GM12892 (cell line): ENCODE results near the gene ACADS.

Experiments used
- DNase-seq: peaks from one replicate; pipeline ENCODE4 v3.0.0; 2011; ENCODE audit not compliant: insufficient read length
- FAIRE-seq: peaks from 2 replicates; lab custom pipeline; 2011; peaks lifted over from hg19 to GRCh38; lab: Jason Lieb, UNC
- POLR2A ChIP-seq: IDR thresholded peaks from 2 replicates; pipeline ENCODE4 v1.6.1; 2011; ENCODE audit warnings: low read depth, low read length, control low read depth
- POLR2AphosphoS5 ChIP-seq: IDR thresholded peaks from 2 replicates; pipeline ENCODE4 v1.6.1; 2011; ENCODE audit warnings: low read depth, low read length, control low read depth
- TAF1 ChIP-seq: IDR thresholded peaks from 2 replicates; pipeline ENCODE4 v1.6.1; 2011; ENCODE audit warnings: low read depth, mild to moderate bottlenecking, control low read depth, low read length, borderline replicate concordance

Gene ACADS

DNA sequence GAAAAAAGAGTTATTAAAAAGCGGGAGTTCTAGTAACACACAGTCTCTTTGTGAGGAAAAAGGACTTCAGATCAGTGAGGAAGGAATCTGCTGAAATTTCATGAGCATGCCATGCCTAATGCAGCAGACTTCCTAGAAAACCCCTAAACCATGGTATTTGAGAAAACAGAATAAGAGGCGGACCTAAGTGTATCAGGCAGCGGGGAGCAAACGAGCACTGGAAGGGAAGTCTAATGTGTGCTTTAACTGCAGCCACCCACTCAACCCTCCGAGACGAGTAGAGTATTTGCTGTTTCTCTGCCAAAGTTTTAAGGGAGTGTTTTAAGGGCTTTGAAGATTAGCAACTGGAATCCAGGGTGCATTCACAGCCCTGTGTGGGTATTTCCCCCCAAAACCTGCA lies 36.5 kb downstream of the ACADS start:
- FAIRE-seq = no peak
- TF ChIP-seq TAF1 (no peak), POLR2AphosphoS5 (no peak), POLR2A (no peak)
- no peak for DNase-seq

DNA sequence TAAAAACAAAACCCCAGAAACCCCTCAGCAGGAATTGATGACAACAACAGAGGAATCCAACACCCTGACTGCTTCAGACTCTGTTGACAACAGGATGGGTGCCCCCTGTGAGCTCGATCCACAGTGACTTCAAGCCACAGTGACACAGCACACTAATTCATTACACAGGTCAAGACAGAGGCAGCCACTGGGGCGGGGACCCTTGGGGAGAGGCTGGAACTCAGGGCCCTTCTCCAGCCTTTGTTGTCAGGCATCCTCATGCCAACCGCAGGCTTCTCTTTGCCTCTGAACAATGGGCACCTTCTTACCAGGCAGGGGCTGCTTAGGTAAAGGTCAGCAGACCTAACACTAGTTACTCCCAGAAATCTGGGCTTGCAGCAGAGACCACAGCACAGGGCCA lies 37.6 kb downstream of the ACADS start:
- DNase-seq = no peak
- no peak for FAIRE-seq
- TF ChIP-seq POLR2AphosphoS5 = no peak
- no peak for TF ChIP-seq TAF1
- TF ChIP-seq POLR2A = no peak

DNA sequence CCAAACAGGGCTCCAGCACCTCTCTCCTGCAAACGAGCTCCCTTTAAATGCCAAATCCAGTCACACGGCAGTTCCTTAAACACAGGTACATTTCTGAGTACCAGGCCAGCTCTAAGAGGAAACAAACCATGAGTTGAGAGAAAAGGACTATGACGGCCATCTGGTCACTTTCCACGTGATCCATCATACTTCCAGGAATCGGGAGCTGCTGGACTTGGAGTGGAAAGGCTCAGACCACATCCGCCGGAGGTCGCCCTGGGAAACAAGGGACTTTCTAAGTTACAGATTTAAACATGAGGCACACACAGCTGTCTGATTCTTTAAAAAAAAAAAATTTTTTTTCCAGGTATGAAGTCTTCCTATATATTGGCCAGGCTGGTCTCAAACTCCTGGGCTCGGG lies 39.2 kb downstream of the ACADS start:
- FAIRE-seq = no peak
- no peak for DNase-seq
- TF ChIP-seq POLR2AphosphoS5 (no peak), TAF1 (no peak), POLR2A (no peak)

DNA sequence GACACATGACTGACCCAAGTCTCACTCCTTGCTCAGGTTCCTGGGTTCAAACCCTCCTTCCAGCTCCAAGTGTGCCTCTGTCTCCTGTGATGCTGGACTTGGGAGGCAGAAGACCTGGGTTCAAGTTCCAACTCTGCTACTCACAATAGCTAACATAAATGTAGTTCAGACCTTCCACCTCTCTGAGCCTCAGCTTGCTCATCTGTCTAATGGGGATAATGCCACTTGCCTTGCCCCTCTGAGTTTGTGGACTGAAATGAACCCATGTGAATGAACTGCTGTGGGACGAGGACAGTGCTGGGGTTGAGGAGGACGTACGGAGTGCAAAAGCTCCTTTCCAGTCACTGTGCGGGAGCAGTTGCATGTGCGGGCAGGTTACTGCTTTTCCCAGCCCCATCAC lies 40.9 kb downstream of the ACADS start:
- DNase-seq (no peak), FAIRE-seq (no peak)
- no peak for TF ChIP-seq POLR2A
- TF ChIP-seq POLR2AphosphoS5 = no peak
- TF ChIP-seq TAF1 = no peak

DNA sequence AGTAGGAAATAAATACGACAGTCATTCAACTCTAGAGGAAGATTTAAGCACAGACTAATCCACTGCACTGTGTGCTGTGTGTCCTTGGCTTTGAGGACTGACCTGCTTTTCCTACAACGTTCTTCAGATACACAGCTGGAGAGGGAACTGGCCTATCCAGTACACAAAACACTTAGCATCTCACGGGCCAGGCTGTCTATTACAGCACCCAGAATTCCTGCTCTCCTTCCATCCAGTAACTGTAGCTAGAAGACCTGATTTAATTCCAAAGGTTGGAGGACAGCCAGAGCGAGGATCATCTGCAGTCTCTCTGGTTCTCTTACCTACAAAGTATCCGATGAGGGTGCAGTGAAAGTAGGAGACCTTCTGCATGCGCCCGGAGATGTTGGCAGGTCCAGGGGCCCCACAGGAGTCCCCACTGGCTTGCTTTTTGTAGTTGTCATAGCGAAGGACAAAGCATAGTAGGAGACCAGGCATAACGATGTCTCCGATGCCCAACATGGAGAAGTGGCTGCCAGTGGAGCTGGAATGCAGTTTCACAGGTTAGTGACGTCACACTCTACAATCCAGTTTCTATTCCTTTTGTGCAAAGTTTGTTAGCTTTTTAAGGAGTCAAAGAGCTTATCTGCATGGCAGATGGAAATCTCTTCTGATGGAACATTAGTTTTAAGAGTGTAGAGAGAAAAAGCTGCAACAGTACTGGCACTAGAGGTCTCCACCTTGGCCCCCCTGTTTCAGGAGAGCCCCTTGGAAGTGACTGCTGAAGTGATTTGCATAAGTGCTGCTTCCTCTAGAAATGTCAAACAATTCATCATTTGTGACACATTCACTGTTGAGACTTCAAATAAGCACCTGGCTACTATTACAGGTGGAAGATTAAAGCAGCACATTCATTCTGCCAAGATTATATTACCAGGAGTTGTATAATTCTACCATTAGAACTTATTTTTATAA lies 41.7 kb downstream of the ACADS start:
- FAIRE-seq (no peak), DNase-seq (no peak)
- TF ChIP-seq POLR2A (no peak), TAF1 (no peak), POLR2AphosphoS5 (no peak)

DNA sequence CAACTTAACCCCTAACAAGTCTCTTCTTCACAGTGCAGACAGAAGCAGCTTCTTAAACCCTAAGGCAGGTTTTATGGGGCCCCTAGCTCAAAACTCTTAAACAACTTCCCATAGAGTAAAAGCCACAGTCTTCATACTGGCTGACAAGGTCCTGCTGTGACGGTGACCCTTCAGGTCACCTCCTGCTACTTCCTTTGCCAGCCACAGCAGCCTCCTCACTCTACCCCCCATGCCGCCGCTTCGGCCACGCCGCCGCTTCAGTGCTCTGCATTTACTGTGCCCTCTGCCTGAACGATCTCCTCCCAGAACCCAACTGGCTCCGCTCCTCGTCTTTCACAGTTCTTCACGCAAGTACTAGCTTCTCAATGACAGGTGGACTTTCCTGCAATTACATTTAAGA lies 45.5 kb downstream of the ACADS start:
- no peak for DNase-seq
- TF ChIP-seq TAF1 = no peak
- TF ChIP-seq POLR2AphosphoS5 = no peak
- TF ChIP-seq POLR2A = no peak
- FAIRE-seq = no peak

DNA sequence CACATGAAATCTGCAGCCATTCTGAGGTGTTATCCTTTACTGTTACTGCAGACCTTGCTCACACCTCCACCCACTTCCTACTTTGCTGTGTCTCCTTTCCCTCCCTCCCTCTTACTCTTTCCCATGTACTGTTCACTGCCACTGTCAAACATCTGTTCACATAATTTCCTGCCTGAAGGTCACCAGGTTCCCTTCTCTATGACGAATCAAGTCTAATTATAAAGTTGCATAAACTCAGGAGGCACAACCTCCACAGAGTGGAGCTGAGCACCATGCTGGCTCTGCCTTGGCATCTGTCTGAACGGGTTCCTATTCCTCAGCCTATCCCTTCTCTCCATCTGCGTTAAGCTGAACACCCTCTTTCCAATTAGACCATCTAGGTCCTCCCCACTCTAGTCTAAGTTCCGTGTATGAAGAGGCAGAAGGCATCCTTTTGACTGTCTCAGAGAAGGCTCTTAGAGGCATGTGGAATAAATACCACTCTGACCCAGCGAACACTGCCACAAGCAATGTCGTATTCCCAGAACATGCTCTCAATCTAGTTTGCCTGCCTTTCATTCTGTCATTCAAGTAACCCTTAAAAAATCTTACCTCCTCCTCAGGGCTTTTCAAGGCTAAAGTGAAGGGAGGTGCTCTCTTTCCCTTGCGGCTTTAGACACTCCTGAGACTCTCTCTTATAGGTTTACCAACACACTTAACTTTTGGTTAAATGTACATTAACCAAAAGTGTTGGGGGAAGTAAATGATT lies 48.7 kb downstream of the ACADS start:
- no peak for DNase-seq
- TF ChIP-seq TAF1 (no peak), POLR2A (no peak), POLR2AphosphoS5 (no peak)
- no peak for FAIRE-seq

DNA sequence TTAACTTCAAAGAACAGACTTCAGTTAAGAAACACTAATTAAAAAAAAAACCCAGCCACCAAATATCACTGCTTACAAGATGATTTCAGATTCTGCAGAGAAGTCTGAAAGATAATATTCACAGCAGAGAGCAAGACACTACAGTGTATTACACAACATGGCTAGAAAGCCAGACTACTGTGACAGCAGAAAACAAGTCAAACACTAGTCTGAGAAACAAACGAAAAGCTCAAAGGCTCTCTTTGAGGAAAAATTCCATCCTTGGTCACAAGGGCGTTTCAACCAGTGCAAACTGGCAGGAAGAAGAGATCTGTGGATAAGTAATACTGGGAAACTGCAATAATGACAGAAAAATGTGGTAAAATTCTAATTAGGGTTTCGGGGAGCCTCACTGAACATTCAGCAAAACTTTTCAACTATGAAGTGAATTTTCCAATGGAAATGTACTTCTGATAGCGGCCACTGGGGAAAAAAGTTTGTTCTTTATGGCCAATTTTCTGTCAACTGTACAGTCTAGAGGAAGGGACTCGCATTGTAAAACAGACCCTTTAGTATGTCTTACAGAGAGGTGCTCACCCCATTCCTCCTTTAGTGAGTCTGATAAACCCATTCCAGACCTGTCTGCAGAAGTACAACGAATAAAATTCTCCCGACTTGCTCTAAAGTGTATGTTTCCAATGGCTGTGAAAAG lies 50.4 kb downstream of the ACADS start:
- no peak for DNase-seq
- TF ChIP-seq TAF1 (no peak), POLR2AphosphoS5 (no peak), POLR2A (no peak)
- no peak for FAIRE-seq

DNA sequence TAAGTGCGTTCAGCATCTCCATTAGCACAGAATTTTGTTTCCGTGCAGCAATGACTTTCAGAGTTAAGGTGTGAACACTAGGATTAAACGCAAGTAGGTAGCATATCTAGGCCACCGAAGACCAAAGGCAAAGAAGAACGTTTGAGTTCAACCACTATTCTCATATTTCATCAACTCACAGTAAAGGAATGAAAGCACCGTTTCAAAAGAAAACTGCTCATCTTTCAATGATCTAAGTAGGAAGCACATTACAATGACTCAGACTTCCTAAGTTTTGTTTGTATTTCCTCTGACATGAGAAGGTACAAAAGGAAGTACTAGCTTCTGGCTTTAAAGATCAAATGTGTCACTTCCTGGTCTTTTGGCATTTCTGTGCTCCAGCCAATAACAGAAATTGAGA lies 57.6 kb downstream of the ACADS start:
- TF ChIP-seq POLR2A (no peak), TAF1 (no peak), POLR2AphosphoS5 (no peak)
- FAIRE-seq (no peak), DNase-seq (no peak)

DNA sequence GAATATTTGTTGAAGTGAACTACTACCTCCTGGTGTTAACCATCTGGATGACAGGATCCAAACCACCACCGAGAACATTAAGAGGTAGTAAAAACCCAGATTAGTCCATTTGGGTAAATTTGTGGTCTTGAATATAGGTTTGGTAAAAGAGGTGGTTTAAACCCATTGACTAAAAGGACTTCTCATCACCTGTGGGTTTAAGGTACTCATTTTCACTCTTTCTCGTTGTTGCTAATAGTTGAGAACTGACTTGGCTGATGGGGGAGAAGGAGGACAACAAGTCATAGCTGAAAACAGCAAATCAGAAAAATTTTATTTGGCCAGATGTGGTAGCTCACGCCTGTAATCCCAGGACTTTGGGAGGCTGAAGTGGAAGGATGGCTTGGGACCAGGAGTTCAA lies 59.2 kb downstream of the ACADS start:
- no peak for FAIRE-seq

DNA sequence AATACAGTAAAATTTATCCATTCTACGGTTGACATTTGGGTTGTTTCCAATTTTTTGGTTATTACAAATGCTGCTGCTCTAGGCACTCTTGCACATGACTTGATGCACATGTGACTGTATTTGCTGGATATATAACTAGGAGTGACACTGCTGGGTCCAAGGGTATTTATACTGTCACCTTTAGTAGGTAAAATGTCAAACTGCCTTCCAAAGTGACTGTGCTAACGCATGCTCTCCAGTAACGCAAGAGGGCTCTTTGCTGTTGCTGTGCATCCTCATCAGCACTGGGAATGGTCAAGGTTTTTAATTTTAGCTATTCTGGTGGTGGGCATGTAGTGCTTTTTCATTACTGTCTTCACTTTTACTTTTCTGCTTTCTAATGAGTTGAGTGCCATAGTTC lies 62.3 kb downstream of the ACADS start:
- no peak for DNase-seq
- no peak for FAIRE-seq
- TF ChIP-seq POLR2A (no peak), TAF1 (no peak), POLR2AphosphoS5 (no peak)

More for the DNA sequence above, 59.2 kb downstream of the ACADS start:
- TF ChIP-seq POLR2A = no peak
- TF ChIP-seq POLR2AphosphoS5 = no peak
- TF ChIP-seq TAF1 = no peak
- no peak for DNase-seq
